DOHH2 (cell line): ENCODE results near the gene FLNB.

ENCODE experiments used
- H3F3A ChIP-seq: fragments of 200-600 bp; sonication (generic), shearing (Covaris generic); 2 replicates; pipeline ENCODE4 v1.6.0; 2016; ENCODE audit warnings: antibody characterized with exemption, mild to moderate bottlenecking; ENCODE audit not compliant: control insufficient read depth, insufficient read depth
- H3K27ac ChIP-seq: fragments of 200-600 bp; sonication (generic); 2 replicates; pipeline ENCODE4 v1.5.1; 2014; ENCODE audit warnings: low read depth, mild to moderate bottlenecking, low read length, moderate library complexity
- H3K27me3 ChIP-seq: fragments of 200-600 bp; sonication (generic); 2 replicates; pipeline ENCODE4 v1.6.1; 2014; ENCODE audit warnings: mild to moderate bottlenecking, low read length, mixed read lengths; ENCODE audit not compliant: control insufficient read depth
- H3K36me3 ChIP-seq: fragments of 200-600 bp; sonication (generic); 2 replicates; pipeline ENCODE4 v1.6.1; 2014; ENCODE audit warnings: mild to moderate bottlenecking, low read length, moderate library complexity, mixed read lengths; ENCODE audit not compliant: control insufficient read depth
- H3K4me1 ChIP-seq: fragments of 200-600 bp; sonication (generic); 2 replicates; pipeline ENCODE4 v1.6.1; 2014; ENCODE audit warnings: mild to moderate bottlenecking, low read length, mixed read lengths; ENCODE audit not compliant: control insufficient read depth
- H3K4me2 ChIP-seq: fragments of 200-600 bp; sonication (generic); 2 replicates; pipeline ENCODE4 v1.6.0; 2014; ENCODE audit warnings: mild to moderate bottlenecking, low read length, moderate library complexity
- H3K4me3 ChIP-seq: fragments of 200-600 bp; sonication (generic); 2 replicates; pipeline ENCODE4 v1.5.1; 2014; ENCODE audit warnings: mild to moderate bottlenecking, low read length, mixed read lengths
- H3K79me2 ChIP-seq: fragments of 200-600 bp; sonication (generic); 2 replicates; pipeline ENCODE4 v1.6.1; 2014; ENCODE audit warnings: mild to moderate bottlenecking, low read length, mixed read lengths; ENCODE audit not compliant: control insufficient read depth
- H3K9me2 ChIP-seq: fragments of 200-600 bp; sonication (generic); replicated peaks from 2 replicates; pipeline ENCODE4 v1.6.1; 2014; ENCODE audit warnings: mild to moderate bottlenecking, low read length, mixed read lengths; ENCODE audit not compliant: control insufficient read depth
- H3K9me3 ChIP-seq: fragments of 200-600 bp; sonication (generic); 2 replicates; pipeline ENCODE4 v1.6.1; 2014; ENCODE audit warnings: antibody characterized with exemption, low read length, mixed read lengths; ENCODE audit not compliant: control insufficient read depth, insufficient read depth
- H4K20me1 ChIP-seq: fragments of 200-600 bp; sonication (generic); 2 replicates; pipeline ENCODE4 v1.6.0; 2014; ENCODE audit warnings: low read depth, mild to moderate bottlenecking, antibody characterized with exemption, low read length, moderate library complexity; ENCODE audit not compliant: control insufficient read depth, insufficient read depth
- EZH2phosphoT487 ChIP-seq: fragments of 200-600 bp; sonication (generic); IDR thresholded peaks from 2 replicates; pipeline ENCODE4 v1.6.1; 2017; ENCODE audit warnings: borderline replicate concordance, mild to moderate bottlenecking, antibody characterized with exemption, low read length, moderate library complexity, mixed read lengths
- TF ChIP-seq, protein P1 (sequence below): fragments of 200-600 bp; sonication (generic); IDR thresholded peaks from one replicate; pipeline ENCODE4 v1.5.1; 2014; ENCODE audit warnings: antibody characterized with exemption, mild to moderate bottlenecking, low read depth, low read length; ENCODE audit not compliant: poor library complexity, severe bottlenecking

FLNB gene

DNA sequence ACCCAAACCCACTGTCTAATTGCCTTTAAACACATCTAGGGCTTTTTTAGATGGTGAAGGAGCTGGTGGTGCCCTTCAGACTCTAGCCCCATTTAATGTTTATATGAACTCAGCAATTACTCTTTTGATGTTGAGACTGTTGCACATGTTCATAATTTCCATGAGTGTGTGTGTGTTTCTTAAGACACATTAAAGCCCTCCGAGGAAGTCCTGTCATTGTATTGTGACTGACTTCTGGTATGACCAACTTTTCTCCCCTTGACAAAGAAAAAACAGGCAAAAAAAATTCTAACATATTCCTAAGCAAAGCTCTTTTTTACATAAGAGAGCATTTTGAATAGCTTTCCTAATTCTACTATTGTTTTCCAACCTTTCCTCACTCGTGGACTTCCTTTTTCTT, 91.6 kb downstream of the FLNB start:
- Histone ChIP-seq H3K79me2 (no peaks in the 10 kb centered on the region), H3K4me1 (no peaks in the 10 kb centered on the region), H4K20me1 (no peaks in the 10 kb centered on the region), H3K9me2 (no peaks in the 10 kb centered on the region), H3K36me3 (peaks cover under 1% of the 10 kb centered on the region; the same call in 1 of the 2 replicates), H3K27me3 (no peaks in the 10 kb centered on the region), H3K9me3 (no peaks in the 10 kb centered on the region), H3K4me3 (no peak overlapping the region), H3K27ac (no peak overlapping the region), H3K4me2 (no peak overlapping the region), H3F3A (no peaks in the 10 kb centered on the region)
- TF ChIP-seq, protein P1, sequence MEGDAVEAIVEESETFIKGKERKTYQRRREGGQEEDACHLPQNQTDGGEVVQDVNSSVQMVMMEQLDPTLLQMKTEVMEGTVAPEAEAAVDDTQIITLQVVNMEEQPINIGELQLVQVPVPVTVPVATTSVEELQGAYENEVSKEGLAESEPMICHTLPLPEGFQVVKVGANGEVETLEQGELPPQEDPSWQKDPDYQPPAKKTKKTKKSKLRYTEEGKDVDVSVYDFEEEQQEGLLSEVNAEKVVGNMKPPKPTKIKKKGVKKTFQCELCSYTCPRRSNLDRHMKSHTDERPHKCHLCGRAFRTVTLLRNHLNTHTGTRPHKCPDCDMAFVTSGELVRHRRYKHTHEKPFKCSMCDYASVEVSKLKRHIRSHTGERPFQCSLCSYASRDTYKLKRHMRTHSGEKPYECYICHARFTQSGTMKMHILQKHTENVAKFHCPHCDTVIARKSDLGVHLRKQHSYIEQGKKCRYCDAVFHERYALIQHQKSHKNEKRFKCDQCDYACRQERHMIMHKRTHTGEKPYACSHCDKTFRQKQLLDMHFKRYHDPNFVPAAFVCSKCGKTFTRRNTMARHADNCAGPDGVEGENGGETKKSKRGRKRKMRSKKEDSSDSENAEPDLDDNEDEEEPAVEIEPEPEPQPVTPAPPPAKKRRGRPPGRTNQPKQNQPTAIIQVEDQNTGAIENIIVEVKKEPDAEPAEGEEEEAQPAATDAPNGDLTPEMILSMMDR, result no peak
- TF ChIP-seq EZH2phosphoT487, result no peak

DNA sequence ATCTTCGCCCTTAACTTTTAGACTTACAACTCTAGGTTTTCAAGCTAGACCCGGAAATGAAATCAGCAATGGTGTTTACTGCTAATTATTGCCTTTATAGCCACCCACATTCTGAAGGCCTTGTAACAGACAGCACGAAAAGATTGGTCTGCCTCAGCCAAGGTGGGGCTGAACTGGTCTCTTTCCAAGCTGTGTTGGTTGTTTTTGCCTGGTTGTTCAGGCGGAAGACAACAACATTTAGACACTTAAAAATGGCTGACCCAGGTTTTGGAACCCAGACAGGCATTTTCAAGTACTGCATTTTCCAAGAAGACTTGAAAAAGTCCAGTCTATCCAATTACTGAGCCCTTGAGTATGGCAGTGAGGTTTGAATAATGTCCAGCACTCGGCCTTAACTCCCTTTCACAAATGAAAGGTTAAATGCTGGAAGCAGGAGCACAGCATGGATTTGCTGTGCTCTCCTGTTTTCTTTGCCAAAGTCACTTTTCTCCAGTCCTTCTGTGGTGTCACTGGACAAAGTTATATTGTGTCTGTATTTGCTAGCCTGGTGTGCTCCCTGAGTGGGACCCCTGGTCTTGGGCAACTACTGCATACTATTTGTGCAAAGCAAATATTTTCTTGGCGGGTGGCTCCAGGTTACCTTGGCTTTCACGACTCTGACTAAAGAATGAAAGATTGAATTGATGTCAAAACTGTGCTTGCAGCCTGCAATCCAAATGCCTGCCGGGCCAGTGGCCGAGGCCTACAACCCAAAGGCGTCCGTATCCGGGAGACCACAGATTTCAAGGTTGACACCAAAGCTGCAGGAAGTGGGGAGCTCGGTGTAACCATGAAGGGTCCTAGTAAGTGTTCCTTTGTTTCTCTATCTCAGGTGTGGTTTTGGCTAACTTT, 93.5 kb downstream of the FLNB start:
- no peak overlapping the region for H3K4me2 ChIP-seq
- no peaks in the 10 kb centered on the region for H3F3A ChIP-seq
- no peaks in the 10 kb centered on the region for H3K27me3 ChIP-seq
- H3K9me2 ChIP-seq, result no peaks in the 10 kb centered on the region
- no peaks in the 10 kb centered on the region for H3K4me1 ChIP-seq
- H3K9me3 ChIP-seq, result no peaks in the 10 kb centered on the region
- H3K27ac ChIP-seq, result no peak overlapping the region
- no peaks in the 10 kb centered on the region for H3K79me2 ChIP-seq
- H3K4me3 ChIP-seq, result no peak overlapping the region
- no peak for TF ChIP-seq EZH2phosphoT487
- TF ChIP-seq, protein P1, result no peak
- H4K20me1 ChIP-seq, result no peaks in the 10 kb centered on the region
- H3K36me3 ChIP-seq, result peaks cover 4% of the 10 kb centered on the region; the same call in 1 of the 2 replicates

- Histone ChIP-seq H3K4me2 (no peak overlapping the region), H3F3A (no peaks in the 10 kb centered on the region), H3K36me3 (peaks cover 4% of the 10 kb centered on the region; the same call in 1 of the 2 replicates), H3K27ac (no peak overlapping the region), H4K20me1 (no peaks in the 10 kb centered on the region), H3K9me2 (no peaks in the 10 kb centered on the region), H3K9me3 (no peaks in the 10 kb centered on the region), H3K79me2 (no peaks in the 10 kb centered on the region), H3K4me3 (no peak overlapping the region), H3K4me1 (no peaks in the 10 kb centered on the region), H3K27me3 (no peaks in the 10 kb centered on the region)
- TF ChIP-seq EZH2phosphoT487, result no peak
- TF ChIP-seq, protein P1, result no peak
Measured at GRCh38 chr3:58102390-58102750, 94.1 kb downstream of the FLNB start.
